GM12892 (cell line): ENCODE data around the gene VGLL4.

ENCODE experiments used
- POLR2A ChIP-seq: IDR thresholded peaks from 2 replicates; pipeline ENCODE4 v1.6.1; 2011; ENCODE audit warnings: low read depth, low read length, control low read depth
- TAF1 ChIP-seq: IDR thresholded peaks from 2 replicates; pipeline ENCODE4 v1.6.1; 2011; ENCODE audit warnings: low read depth, mild to moderate bottlenecking, control low read depth, low read length, borderline replicate concordance

GRCh38 chr3:11661052-11661656 is 17.4 kb upstream of the VGLL4 start:
- TF ChIP-seq POLR2A (no peak), TAF1 (no peak)
